ENCODE measurements around the gene TAPBP.
"Not testable (repeated sequence)": the region's sequence is repeated elsewhere in the genome, so short reads cannot be mapped to it uniquely, and the experiment has no call there.

Gene TAPBP
- total RNA-seq = 463 to 488 (median 476) reads per million in 3 donors

DNA sequence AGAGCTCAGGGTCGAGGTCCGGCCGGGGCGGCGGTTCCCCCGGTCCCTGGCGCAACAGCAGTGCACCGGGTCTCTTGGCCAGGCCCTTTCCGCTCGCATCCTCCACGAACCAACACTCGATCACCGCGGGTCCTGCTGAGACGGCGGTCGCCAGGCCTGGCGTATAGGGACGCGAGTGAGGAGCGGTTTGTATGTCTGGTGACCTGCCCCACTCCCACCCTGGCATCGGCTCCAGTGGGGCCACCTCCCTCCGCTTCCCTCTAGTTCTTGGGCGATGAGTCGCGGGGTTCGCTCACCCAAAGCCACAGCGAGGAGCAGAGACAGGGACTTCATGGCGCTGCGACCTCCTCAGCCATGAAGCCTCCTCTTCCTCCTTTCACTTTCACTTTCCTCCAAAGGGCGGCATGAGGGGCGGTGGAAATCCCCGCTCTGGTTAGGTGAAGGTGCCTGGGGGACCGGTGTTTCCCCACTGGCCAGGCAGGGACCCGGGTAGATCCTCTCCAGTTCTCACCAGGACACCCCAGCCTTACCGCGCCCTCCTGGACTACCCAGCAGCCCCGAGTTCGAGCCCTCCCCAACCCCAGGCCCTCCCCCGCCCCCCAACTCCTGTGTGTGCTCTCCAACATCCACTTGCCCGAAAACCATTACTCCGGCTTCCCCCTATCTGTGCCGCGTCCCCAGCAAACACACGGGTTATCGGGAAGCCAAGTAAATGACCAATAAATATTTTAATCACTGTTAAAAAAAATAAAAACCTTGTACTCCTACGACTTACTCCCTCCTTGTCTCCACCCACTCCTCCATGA is at the start of gene TAPBP:
TSS of gene TAPBP (minus strand) at position 370 of the 806 bp plus-strand sequence. CDS start at position 333, 37 bp downstream.
- no peaks in the 10 kb centered on the region for H3K9me3 ChIP-seq (ENCODE audit: control insufficient read depth, low read length)
- no peaks in the 10 kb centered on the region for H3K27me3 ChIP-seq (replicated peaks; ENCODE audit: control insufficient read depth, insufficient read depth, low read length, poor library complexity, severe bottlenecking)
- peaks cover 5% of the 10 kb centered on the region for H3K36me3 ChIP-seq (ENCODE audit: control insufficient read depth, insufficient read depth, low read length)
- H3K27ac ChIP-seq (ENCODE audit: insufficient read depth, low read length, poor library complexity, severe bottlenecking) = peak within 1 kb of the TSS; percentile 100
- peak within 1 kb of the TSS; percentile 92 for H3K4me3 ChIP-seq (ENCODE audit: insufficient read depth, low read depth, low read length, poor library complexity, severe bottlenecking)
- DNase-seq = peak; percentile 84 to 86 (median 86)
- peaks cover 34% of the 10 kb centered on the region for H3K4me1 ChIP-seq (ENCODE audit: control insufficient read depth, insufficient read depth, low read length, poor library complexity, severe bottlenecking)

DNA sequence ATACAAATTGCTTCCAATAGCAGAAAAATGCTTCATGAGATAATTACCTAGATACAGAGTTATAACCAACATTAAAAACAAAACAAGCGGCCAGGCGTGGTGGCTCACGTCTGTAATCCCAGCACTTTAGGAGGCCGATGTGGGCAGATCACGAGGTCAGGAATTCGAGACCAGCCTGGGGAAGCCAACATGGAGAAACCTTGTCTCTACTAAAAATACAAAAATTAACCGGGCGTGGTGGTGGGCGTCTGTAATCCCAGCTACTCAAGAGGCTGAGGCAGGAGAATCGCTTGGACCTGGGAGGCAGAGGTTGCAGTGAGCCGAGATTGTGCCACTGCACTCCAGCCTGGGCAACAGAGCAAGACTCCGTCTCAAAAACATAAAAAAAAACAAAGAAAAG is 49.6 kb upstream of the TAPBP start:
- H3K4me3 ChIP-seq (ENCODE audit: insufficient read depth, low read depth, low read length, poor library complexity, severe bottlenecking); DNase-seq; H3K4me1 ChIP-seq (ENCODE audit: control insufficient read depth, insufficient read depth, low read length, poor library complexity, severe bottlenecking); H3K36me3 ChIP-seq (ENCODE audit: control insufficient read depth, insufficient read depth, low read length); H3K27me3 ChIP-seq (replicated peaks; ENCODE audit: control insufficient read depth, insufficient read depth, low read length, poor library complexity, severe bottlenecking); H3K9me3 ChIP-seq (ENCODE audit: control insufficient read depth, low read length); H3K27ac ChIP-seq (ENCODE audit: insufficient read depth, low read length, poor library complexity, severe bottlenecking): not testable (repeated sequence)

DNA sequence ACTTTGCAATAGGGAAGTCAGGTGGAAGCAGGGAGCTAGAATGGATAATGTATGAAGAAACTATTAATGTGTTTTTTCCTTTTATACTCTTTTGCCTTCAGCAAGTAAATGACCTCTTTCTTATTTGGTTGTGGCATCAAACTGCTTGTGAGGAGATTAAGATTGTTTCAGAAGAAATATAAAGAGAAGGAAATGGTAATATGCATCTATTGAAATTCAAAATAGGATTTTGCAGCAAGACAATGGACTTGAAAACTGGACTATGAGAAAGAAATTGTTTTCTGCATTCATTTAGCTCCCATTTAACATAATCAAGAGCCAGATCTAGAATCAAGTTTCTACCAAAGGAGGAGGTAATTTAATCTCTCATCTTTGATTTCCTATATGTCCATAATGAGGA is 45.5 kb upstream of the TAPBP start:
- H3K36me3 ChIP-seq (ENCODE audit: control insufficient read depth, insufficient read depth, low read length) = no peaks in the 10 kb centered on the region
- no peaks in the 10 kb centered on the region for H3K9me3 ChIP-seq (ENCODE audit: control insufficient read depth, low read length)
- H3K4me1 ChIP-seq (ENCODE audit: control insufficient read depth, insufficient read depth, low read length, poor library complexity, severe bottlenecking) = no peaks in the 10 kb centered on the region
- no peak overlapping the region for H3K27ac ChIP-seq (ENCODE audit: insufficient read depth, low read length, poor library complexity, severe bottlenecking)
- no peak for DNase-seq
- H3K4me3 ChIP-seq (ENCODE audit: insufficient read depth, low read depth, low read length, poor library complexity, severe bottlenecking) = no peak overlapping the region
- H3K27me3 ChIP-seq (replicated peaks; ENCODE audit: control insufficient read depth, insufficient read depth, low read length, poor library complexity, severe bottlenecking) = no peaks in the 10 kb centered on the region

DNA sequence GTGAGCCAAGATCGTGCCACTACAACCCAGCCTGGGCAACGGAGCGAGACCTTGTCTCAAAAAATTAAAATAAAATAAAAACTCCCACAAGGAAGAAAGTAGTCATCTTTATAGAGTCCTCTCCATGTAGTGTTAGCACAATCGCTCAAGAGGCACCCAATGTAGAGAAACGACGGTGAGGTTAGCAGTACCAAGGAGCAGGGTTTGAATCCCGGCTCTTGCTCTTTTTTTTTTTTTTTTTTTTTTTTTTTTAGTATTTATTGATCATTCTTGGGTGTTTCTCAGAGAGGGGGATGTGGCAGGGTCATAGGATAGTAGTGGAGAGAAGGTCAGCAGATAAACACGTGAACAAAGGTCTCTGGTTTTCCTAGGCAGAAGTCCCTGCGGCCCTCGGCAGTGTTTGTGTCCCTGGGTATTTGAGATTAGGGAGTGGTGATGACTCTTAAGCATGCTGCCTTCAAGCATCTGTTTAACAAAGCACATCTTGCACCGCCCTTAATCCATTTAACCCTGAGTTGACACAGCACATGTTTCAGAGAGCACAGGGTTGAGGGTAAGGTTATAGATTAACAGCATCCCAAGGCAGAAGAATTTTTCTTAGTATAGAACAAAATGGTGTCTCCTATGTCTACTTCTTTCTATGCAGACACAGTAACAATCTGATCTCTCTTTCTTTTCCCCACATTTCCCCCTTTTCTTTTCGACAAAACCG is 43.4 kb upstream of the TAPBP start:
- not testable (repeated sequence) for DNase-seq; H3K9me3 ChIP-seq (ENCODE audit: control insufficient read depth, low read length); H3K27me3 ChIP-seq (replicated peaks; ENCODE audit: control insufficient read depth, insufficient read depth, low read length, poor library complexity, severe bottlenecking); H3K4me1 ChIP-seq (ENCODE audit: control insufficient read depth, insufficient read depth, low read length, poor library complexity, severe bottlenecking); H3K4me3 ChIP-seq (ENCODE audit: insufficient read depth, low read depth, low read length, poor library complexity, severe bottlenecking); H3K27ac ChIP-seq (ENCODE audit: insufficient read depth, low read length, poor library complexity, severe bottlenecking); H3K36me3 ChIP-seq (ENCODE audit: control insufficient read depth, insufficient read depth, low read length)

DNA sequence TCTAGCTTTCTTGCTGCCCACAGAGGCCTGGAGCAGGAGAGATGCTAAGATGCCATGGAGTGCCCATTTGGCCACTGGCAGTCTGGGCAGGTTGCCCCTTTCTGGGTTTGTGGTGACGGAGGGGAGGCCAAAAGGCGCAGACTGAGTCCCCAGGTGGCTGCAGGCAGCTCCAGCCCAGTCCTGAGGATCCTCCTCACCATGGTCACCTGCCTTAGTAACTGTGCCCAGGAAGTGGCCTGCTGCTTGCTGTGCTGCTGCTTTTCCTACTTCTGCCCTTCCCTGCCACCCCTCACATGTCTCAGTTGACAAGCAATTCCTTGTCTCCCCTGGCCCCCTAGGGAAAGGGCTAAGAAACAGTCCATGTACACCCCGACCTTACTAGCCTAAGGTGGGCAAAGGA is 42.4 kb upstream of the TAPBP start:
- no peaks in the 10 kb centered on the region for H3K36me3 ChIP-seq (ENCODE audit: control insufficient read depth, insufficient read depth, low read length)

DNA sequence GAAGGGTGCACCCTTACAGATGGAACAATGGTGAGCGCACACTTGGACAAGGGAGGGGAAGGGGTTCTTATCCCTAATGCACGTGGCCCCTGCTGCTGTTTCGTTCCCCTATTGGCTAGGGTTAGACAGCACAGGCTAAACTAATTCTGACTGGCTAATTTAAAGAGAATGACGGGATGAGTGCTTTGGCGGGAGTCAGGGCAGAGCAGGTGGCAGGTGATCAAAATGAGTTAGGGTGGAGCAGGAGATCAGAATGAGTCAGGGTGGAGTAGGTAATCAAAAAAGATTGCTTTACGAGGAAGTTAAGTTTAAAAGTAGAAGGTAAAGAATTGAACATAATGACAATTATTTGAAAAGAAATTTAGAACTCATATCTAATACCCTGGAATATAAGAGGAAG is 42.0 kb upstream of the TAPBP start:
- H3K9me3 ChIP-seq (ENCODE audit: control insufficient read depth, low read length); H3K27ac ChIP-seq (ENCODE audit: insufficient read depth, low read length, poor library complexity, severe bottlenecking); H3K27me3 ChIP-seq (replicated peaks; ENCODE audit: control insufficient read depth, insufficient read depth, low read length, poor library complexity, severe bottlenecking); DNase-seq; H3K4me3 ChIP-seq (ENCODE audit: insufficient read depth, low read depth, low read length, poor library complexity, severe bottlenecking); H3K36me3 ChIP-seq (ENCODE audit: control insufficient read depth, insufficient read depth, low read length); H3K4me1 ChIP-seq (ENCODE audit: control insufficient read depth, insufficient read depth, low read length, poor library complexity, severe bottlenecking): not testable (repeated sequence)

More for the DNA sequence above, 42.4 kb upstream of the TAPBP start:
- Histone ChIP-seq H3K4me3 (ENCODE audit: insufficient read depth, low read depth, low read length, poor library complexity, severe bottlenecking) (no peak overlapping the region), H3K9me3 (ENCODE audit: control insufficient read depth, low read length) (no peaks in the 10 kb centered on the region), H3K27me3 (replicated peaks; ENCODE audit: control insufficient read depth, insufficient read depth, low read length, poor library complexity, severe bottlenecking) (no peaks in the 10 kb centered on the region), H3K4me1 (ENCODE audit: control insufficient read depth, insufficient read depth, low read length, poor library complexity, severe bottlenecking) (no peaks in the 10 kb centered on the region), H3K27ac (ENCODE audit: insufficient read depth, low read length, poor library complexity, severe bottlenecking) (no peak overlapping the region)
- DNase-seq = no peak

DNA sequence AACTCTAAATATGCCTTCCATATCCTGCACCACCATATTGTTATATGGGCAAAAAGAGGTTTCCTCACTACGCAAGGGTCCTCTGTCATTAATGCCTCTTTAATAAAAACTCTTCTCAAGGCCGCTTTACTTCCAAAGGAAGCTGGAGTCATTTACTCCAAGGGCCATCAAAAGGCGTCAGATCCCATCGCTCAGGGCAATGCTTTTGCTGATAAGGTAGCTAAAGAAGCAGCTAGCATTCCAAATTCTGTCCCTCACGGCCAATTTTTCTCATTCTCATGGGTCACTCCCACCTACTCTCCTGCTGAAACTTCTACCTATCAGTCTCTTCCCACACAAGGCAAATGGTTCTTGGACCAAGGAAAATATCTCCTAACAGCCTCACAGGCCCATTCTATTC is 33.9 kb upstream of the TAPBP start:
- Histone ChIP-seq H3K4me1 (ENCODE audit: control insufficient read depth, insufficient read depth, low read length, poor library complexity, severe bottlenecking) (peaks cover 20% of the 10 kb centered on the region), H3K4me3 (ENCODE audit: insufficient read depth, low read depth, low read length, poor library complexity, severe bottlenecking) (no peak overlapping the region), H3K27me3 (replicated peaks; ENCODE audit: control insufficient read depth, insufficient read depth, low read length, poor library complexity, severe bottlenecking) (no peaks in the 10 kb centered on the region), H3K36me3 (ENCODE audit: control insufficient read depth, insufficient read depth, low read length) (no peaks in the 10 kb centered on the region), H3K27ac (ENCODE audit: insufficient read depth, low read length, poor library complexity, severe bottlenecking) (no peak overlapping the region), H3K9me3 (ENCODE audit: control insufficient read depth, low read length) (no peaks in the 10 kb centered on the region)
- no peak for DNase-seq

DNA sequence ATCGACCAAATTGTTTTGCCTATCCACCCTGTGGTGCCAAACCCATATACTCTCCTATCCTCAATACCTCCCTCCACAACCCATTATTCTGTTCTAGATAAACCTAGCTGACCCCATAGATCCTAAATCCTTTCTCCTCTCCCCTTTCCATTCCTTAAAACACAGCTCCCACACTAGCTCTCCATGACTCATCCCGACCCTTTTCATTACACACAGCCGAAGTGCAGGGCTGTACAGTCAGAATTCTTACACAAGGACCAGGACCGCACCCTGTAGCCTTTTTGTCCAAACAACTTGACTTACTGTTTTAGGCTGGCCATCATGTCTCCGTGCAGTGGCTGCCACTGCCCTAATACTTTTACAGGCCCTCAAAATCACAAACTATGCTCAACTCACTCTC is 33.1 kb upstream of the TAPBP start:
- not testable (repeated sequence) for H3K36me3 ChIP-seq (ENCODE audit: control insufficient read depth, insufficient read depth, low read length); H3K4me3 ChIP-seq (ENCODE audit: insufficient read depth, low read depth, low read length, poor library complexity, severe bottlenecking); H3K27me3 ChIP-seq (replicated peaks; ENCODE audit: control insufficient read depth, insufficient read depth, low read length, poor library complexity, severe bottlenecking); H3K27ac ChIP-seq (ENCODE audit: insufficient read depth, low read length, poor library complexity, severe bottlenecking); H3K9me3 ChIP-seq (ENCODE audit: control insufficient read depth, low read length); DNase-seq
- peaks cover 26% of the 10 kb centered on the region for H3K4me1 ChIP-seq (ENCODE audit: control insufficient read depth, insufficient read depth, low read length, poor library complexity, severe bottlenecking)

DNA sequence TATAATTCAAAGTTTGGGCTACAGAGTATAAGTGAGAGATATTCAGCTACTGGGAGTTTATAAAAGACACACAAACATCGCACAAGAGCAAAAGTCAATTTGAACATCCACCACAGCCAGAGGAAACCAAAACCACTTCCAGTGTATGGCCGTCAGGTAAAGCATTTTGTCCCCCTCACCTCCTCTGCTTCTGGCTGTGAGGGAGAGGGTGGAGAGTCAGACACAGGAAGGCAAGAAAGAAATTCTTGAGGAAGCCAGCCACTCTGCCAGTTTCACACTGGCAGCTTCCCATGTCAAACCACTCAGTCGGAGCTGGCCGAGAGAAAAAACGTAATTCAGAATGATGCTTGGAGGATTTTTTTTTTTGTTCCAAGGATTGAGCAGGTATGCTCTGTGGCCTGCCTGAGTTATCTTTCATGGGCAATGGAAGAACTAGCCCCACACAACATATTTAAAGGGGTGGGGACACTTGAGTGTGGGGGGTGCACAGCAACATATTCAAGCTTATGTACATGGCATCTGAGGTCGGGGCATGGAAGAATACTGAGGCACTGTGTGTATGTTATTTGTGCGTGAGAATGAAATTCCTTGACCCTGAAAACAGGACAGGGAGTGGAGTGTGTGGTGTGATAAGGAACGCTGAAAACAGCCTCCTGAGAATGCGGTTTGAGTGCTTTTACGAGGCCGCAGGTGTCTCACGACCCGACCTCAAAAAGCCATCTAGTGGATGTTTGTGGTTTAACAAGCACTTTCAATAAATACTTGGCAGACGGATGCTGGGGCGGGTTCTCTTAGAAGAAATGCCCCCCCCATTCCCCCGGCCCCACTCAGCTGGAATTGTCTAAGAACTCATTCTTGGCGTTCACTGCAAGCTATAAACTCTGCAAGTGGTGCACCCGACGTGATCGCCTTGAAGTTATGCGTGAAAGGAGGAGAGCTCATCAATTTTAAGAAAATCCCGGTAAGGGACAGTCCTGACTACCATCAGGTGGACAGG is 31.1 kb upstream of the TAPBP start:
- peak overlapping the region; percentile 16 for H3K4me3 ChIP-seq (ENCODE audit: insufficient read depth, low read depth, low read length, poor library complexity, severe bottlenecking)
- H3K27ac ChIP-seq (ENCODE audit: insufficient read depth, low read length, poor library complexity, severe bottlenecking) = peak overlapping the region; percentile 87
- H3K9me3 ChIP-seq (ENCODE audit: control insufficient read depth, low read length) = no peaks in the 10 kb centered on the region
- H3K4me1 ChIP-seq (ENCODE audit: control insufficient read depth, insufficient read depth, low read length, poor library complexity, severe bottlenecking) = peaks cover 26% of the 10 kb centered on the region
- peak; percentile 61 to 70 (median 61) for DNase-seq
- no peaks in the 10 kb centered on the region for H3K27me3 ChIP-seq (replicated peaks; ENCODE audit: control insufficient read depth, insufficient read depth, low read length, poor library complexity, severe bottlenecking)
- H3K36me3 ChIP-seq (ENCODE audit: control insufficient read depth, insufficient read depth, low read length) = no peaks in the 10 kb centered on the region
